ENCODE results near the gene NOC2L.
A peak's percentile ranks its signal among the peaks of the same experiment; 100 is the strongest.
"Not testable (repeated sequence)": the region's sequence is repeated elsewhere in the genome, so short reads cannot be mapped to it uniquely, and the experiment has no call there.

Gene NOC2L

GRCh38 chr1:993379-993995 lies 34.4 kb upstream of the NOC2L start:
- no peak for DNase-seq

- DNase-seq: no peak
Measured at GRCh38 chr1:992362-992761, 33.3 kb upstream of the NOC2L start.

GRCh38 chr1:991895-992294 lies 32.8 kb upstream of the NOC2L start:
- DNase-seq: no peak

GRCh38 chr1:991275-991674 lies 32.2 kb upstream of the NOC2L start:
- not testable (repeated sequence) for DNase-seq

- not testable (repeated sequence) for DNase-seq
Measured at GRCh38 chr1:988061-988460, 29.0 kb upstream of the NOC2L start.

- no peak for DNase-seq
Measured at GRCh38 chr1:985126-985525, 26.1 kb upstream of the NOC2L start.

- no peak for DNase-seq
Measured at GRCh38 chr1:984476-984814, 25.4 kb upstream of the NOC2L start.

GRCh38 chr1:983798-984475 lies 24.9 kb upstream of the NOC2L start:
- no peak for DNase-seq

GRCh38 chr1:982765-983436 lies 23.8 kb upstream of the NOC2L start:
- no peak for DNase-seq

GRCh38 chr1:981955-982558 lies 23.0 kb upstream of the NOC2L start, which contains the start of gene PERM1:
Gene PERM1, minus strand, starts transcription at chr1:982093. Its CDS starts 1,064 bp downstream, at chr1:981029.
- no peak for DNase-seq

GRCh38 chr1:981491-981954 lies 22.5 kb upstream of the NOC2L start:
- DNase-seq: no peak

- DNase-seq: no peak
Measured at GRCh38 chr1:980602-981395, 21.7 kb upstream of the NOC2L start.

GRCh38 chr1:980137-980571 lies 21.1 kb upstream of the NOC2L start:
- no peak for DNase-seq

GRCh38 chr1:979744-980072 lies 20.7 kb upstream of the NOC2L start:
- DNase-seq: no peak

GRCh38 chr1:978835-979743 lies 20.0 kb upstream of the NOC2L start:
- DNase-seq: no peak

- DNase-seq: no peak
Measured at GRCh38 chr1:978069-978834, 19.2 kb upstream of the NOC2L start.

GRCh38 chr1:976791-977190 lies 17.7 kb upstream of the NOC2L start:
- not testable (repeated sequence) for DNase-seq

GRCh38 chr1:975896-976683 lies 17.0 kb upstream of the NOC2L start:
- DNase-seq: peak; percentile 62

GRCh38 chr1:975365-975764 lies 16.3 kb upstream of the NOC2L start:
- no peak for DNase-seq

- DNase-seq: no peak
Measured at GRCh38 chr1:974687-975328, 15.8 kb upstream of the NOC2L start.
